Heart right ventricle (tissue), 16 donors: ENCODE measurements around the gene MIOS. TPM values are rescaled to one million over a fixed set of nuclear protein-coding genes. Genes with fewer than 3 reads are reported as not detected.

Experiments
- ATAC-seq, 8 donors: fragments of 200-7000 bp; cut with Tn5 transposase; one replicate each; pipeline ENCODE4 v1.9.1; 2020; ENCODE audit warnings: mild to moderate bottlenecking in 8 of 8, moderate library complexity in 8 of 8, moderate number of reproducible peaks in 1 of 8
- DNase-seq, 2 donors: peaks; one replicate each; pipeline ENCODE4 v3.0.0-alpha.2; 2020
- H3K27ac ChIP-seq, 10 donors: fragments of 200-600 bp; sonication (generic) in 2 of 10; one replicate each; pipeline versions ENCODE4 v1.5.0 to v1.8.0; 2020 to 2022; ENCODE audit warnings: mild to moderate bottlenecking in 3 of 10
- H3K27me3 ChIP-seq, 7 donors: fragments of 200-600 bp; one replicate each; pipeline ENCODE4 v1.8.0; 2021 to 2022; ENCODE audit warnings: mild to moderate bottlenecking in 2 of 7
- H3K36me3 ChIP-seq, 9 donors: fragments of 200-600 bp; sonication (generic) in 1 of 9; one replicate each; pipeline versions ENCODE4 v1.5.0 to v1.8.0; 2020 to 2022; ENCODE audit warnings: mild to moderate bottlenecking in 2 of 9
- H3K4me1 ChIP-seq, 9 donors: fragments of 200-600 bp; sonication (generic) in 1 of 9; one replicate each; pipeline versions ENCODE4 v1.5.0 to v1.8.0; 2020 to 2022; ENCODE audit warnings: mild to moderate bottlenecking in 4 of 9
- H3K4me3 ChIP-seq, 10 donors: fragments of 200-600 bp; sonication (generic) in 2 of 10; one replicate each; pipeline versions ENCODE4 v1.5.0 to v1.8.0; 2020 to 2022; ENCODE audit warnings: mild to moderate bottlenecking in 7 of 10, moderate library complexity in 2 of 10
- H3K9me3 ChIP-seq, 11 donors: fragments of 200-600 bp in 10 of 11; sonication (generic) in 2 of 11; one replicate each; pipeline versions ENCODE4 v1.5.0 to v1.8.0; 2013 to 2022; ENCODE audit warnings: mild to moderate bottlenecking in 2 of 11, control low read depth in 1 of 11, moderate library complexity in 1 of 11
- CTCF ChIP-seq, 9 donors: fragments of 200-600 bp; sonication (generic) in 2 of 9; IDR thresholded peaks; one replicate each; pipeline versions ENCODE4 v1.5.0 to v1.8.0; 2021 to 2022; ENCODE audit warnings: antibody characterized with exemption in 9 of 9, mild to moderate bottlenecking in 5 of 9, moderate library complexity in 1 of 9
- WGBS, 2 donors: extraction: QIAGEN DNeasy Blood & Tissue Kit; methylation state at CpG; one replicate each; pipeline ENCODE4 v1.1.7; 2013; ENCODE audit warnings: inconsistent platforms in 1 of 2; 5-methylcytosine and 5-hydroxymethylcytosine counted together
- intact Hi-C, 10 donors: fragments of 100-400 bp; cut with DNase I; formaldehyde crosslinking; loops; one replicate each; pipeline versions ENCODE4 v1.11.1 to v1.14.2; 2022
- polyA plus RNA-seq, 2 donors: library from polyadenylated mRNA; stranded (reverse); fragments of 200-250 nt; gene quantifications; one replicate each; pipeline ENCODE4 v1.2.3, GENCODE V29; 2013
- total RNA-seq, 10 donors: library from RNA; stranded (reverse); fragmentation: NEBNext Ultra II Directional in 3 of 10; extraction: Animal tissue kit (Norgen Biotek cat#: 25700) in 3 of 10; gene quantifications; one replicate each; pipeline versions ENCODE4 v1.2.1 to v1.2.4, GENCODE V29; 2021 to 2023
- donor health status: Arrhythmogenic right ventricular cardiomyopathy.
- donor health status: ischemic (EF 13 %, LVEDD 7.1; RV severe dilation, severe dysfunction).
- donor health status: healthy with polysubstance abuse.
- donor health status: DM: no; HTN: yes; CAD: no.
- donor health status: DM: no; HTN: no; CAD: no.
- donor health status: ischemic (EF 25% LVEDD 6.9; RV normal size, moderate dysfunction).
- donor health status: ischemic (EF 25% LVEDD 5.7; RV mildly dilated, moderate dysfunction).
- donor health status: healthy.
- donor health status: DM: yes; HTN: yes; CAD: no.
- donor health status: Ischemic cardiomyopathy.
- donor health status: ischemic (EF 35%, LVEDD 5.7; RV mildly dilated, moderate dysfunction).
- donor health status: nonischemic (EF 11% LVEDD 7.7; RV severe dilation, severe dysfunction).
- donor health status: DM: yes; HTN: yes; CAD: no.
- donor health status: PGD.
- donor health status: ischemic (EF 29% LVEDD 5.4; RV normal size, mild dysfunction).
- donor health status: nonischemic (EF 23%, LVEDD 6.1; RV moderate dilation, normal function).

The MIOS gene
- total and polyA plus RNA-seq, 12 donors, result 8.9 to 28.8 (median 20.7) TPM

GRCh38 chr7:7521259-7521658 is 45.4 kb upstream of the MIOS start:
- H3K4me3 ChIP-seq, result no peak overlapping the region
- no peak overlapping the region for H3K27ac ChIP-seq
- no peaks in the 10 kb centered on the region for H3K4me1 ChIP-seq
- H3K9me3 ChIP-seq, result no peaks in the 10 kb centered on the region
- no peaks in the 10 kb centered on the region for H3K27me3 ChIP-seq
- DNase-seq, result no peak
- intact Hi-C loops, result no loop called here
- TF ChIP-seq CTCF (IDR thresholded peaks at IDR 0.05), result no peak
- H3K36me3 ChIP-seq, result no peaks in the 10 kb centered on the region
- 46 to 49% methylated on average over 3 of the region's 3 CpGs for WGBS, 2 donors
- ATAC-seq, result no peak

GRCh38 chr7:7522421-7522820 is 44.3 kb upstream of the MIOS start:
- Histone ChIP-seq H3K27me3 (no peaks in the 10 kb centered on the region), H3K4me3 (no peak overlapping the region), H3K27ac (no peak overlapping the region), H3K9me3 (no peaks in the 10 kb centered on the region), H3K4me1 (no peaks in the 10 kb centered on the region), H3K36me3 (no peaks in the 10 kb centered on the region)
- WGBS, 2 donors, result 77 to 87% methylated on average over 3 of the region's 3 CpGs
- DNase-seq (no peak), ATAC-seq (no peak)
- TF ChIP-seq CTCF (IDR thresholded peaks at IDR 0.05), result no peak
- intact Hi-C loops, result no loop called here

- Histone ChIP-seq H3K27me3 (no peaks in the 10 kb centered on the region), H3K9me3 (no peaks in the 10 kb centered on the region), H3K27ac (no peak overlapping the region), H3K4me1 (no peaks in the 10 kb centered on the region), H3K4me3 (no peak overlapping the region), H3K36me3 (no peaks in the 10 kb centered on the region)
- 74 to 75% methylated on average over 3 of the region's 3 CpGs for WGBS, 2 donors
- DNase-seq (no peak), ATAC-seq (no peak)
- intact Hi-C loops, result no loop called here
- no peak for TF ChIP-seq CTCF (IDR thresholded peaks at IDR 0.05)
These were observed 42.6 kb upstream of the MIOS start for GRCh38 chr7:7524121-7524520.

GRCh38 chr7:7526006-7526405 is 40.7 kb upstream of the MIOS start:
- TF ChIP-seq CTCF (IDR thresholded peaks at IDR 0.05), result no peak
- H3K27me3 ChIP-seq, result no peaks in the 10 kb centered on the region
- H3K36me3 ChIP-seq, result no peaks in the 10 kb centered on the region
- no peak overlapping the region for H3K4me3 ChIP-seq
- whole genome bisulfite sequencing, 2 donors, result 90 to 91% methylated on average over 2 of the region's 2 CpGs
- intact Hi-C loops, result no loop called here
- H3K9me3 ChIP-seq, result no peaks in the 10 kb centered on the region
- H3K4me1 ChIP-seq, result no peaks in the 10 kb centered on the region
- DNase-seq (no peak), ATAC-seq (no peak)
- H3K27ac ChIP-seq, result no peak overlapping the region

- Histone ChIP-seq H3K9me3 (no peaks in the 10 kb centered on the region), H3K4me3 (no peak overlapping the region), H3K36me3 (no peaks in the 10 kb centered on the region), H3K27me3 (no peaks in the 10 kb centered on the region), H3K4me1 (no peaks in the 10 kb centered on the region), H3K27ac (no peak overlapping the region)
- DNase-seq (no peak), ATAC-seq (no peak)
- no peak for TF ChIP-seq CTCF (IDR thresholded peaks at IDR 0.05)
- intact Hi-C loops, result no loop called here
- 86 to 87% methylated on average over 3 of the region's 3 CpGs for WGBS, 2 donors
These were observed 39.6 kb upstream of the MIOS start for GRCh38 chr7:7527047-7527446.
